HepG2 (cell line): ENCODE data around the gene MRPL9. TPM values are rescaled to one million over a fixed set of nuclear protein-coding genes. Genes with fewer than 3 reads are reported as not detected.

Source experiments
- ATAC-seq: fragments of 200-7000 bp; cut with Tn5 transposase; 3 replicates; pipeline ENCODE4 v1.9.1; 2020; ENCODE audit warnings: mild to moderate bottlenecking, moderate library complexity
- BruUV-seq: library from RNA; stranded (reverse); fragments of 400-500 nt; replicated peaks from 2 replicates; lab custom pipeline; 2021; lab: Mats Ljungman, UMichigan
- CTCF ChIA-PET: fragments of 300-600 bp; formaldehyde crosslinking; extraction: SDS; loops from one replicate; lab custom pipeline; 2021; ENCODE audit warnings: low total read pairs, inconsistent platforms, low intra/inter-chr PET ratio; lab: Yijun Ruan, JAX
- POLR2A ChIA-PET: fragments of 350-600 bp; sonication (Branson Sonifier 250); formaldehyde crosslinking; loops from one replicate; lab custom pipeline; 2020; ENCODE audit warnings: antibody characterized with exemption, inconsistent platforms; lab: Yijun Ruan, JAX
- DNase-seq: peaks from one replicate; pipeline ENCODE4 v3.0.0-alpha.2; 2015; ENCODE audit warnings: low spot score
- FAIRE-seq: peaks from 3 replicates; lab custom pipeline; 2011; peaks lifted over from hg19 to GRCh38; lab: Jason Lieb, UNC
- H2AFZ ChIP-seq: one replicate; pipeline ENCODE4 v1.6.1; 2011; ENCODE audit warnings: low read length, inconsistent platforms
- H3K27ac ChIP-seq: fragments of 300-600 bp; 3 replicates; pipeline ENCODE4 v1.8.0; 2011; ENCODE audit warnings: mixed run types, mild to moderate bottlenecking, mixed read lengths, low read length, inconsistent platforms; ENCODE audit not compliant: insufficient read depth; ENCODE audit errors: extremely low read length
- H3K27me3 ChIP-seq, 2 experiments: fragments of 200-600 bp in 1 of 2; 2 replicates in 1 of 2; 3 replicates in 1 of 2; pipeline versions ENCODE4 v1.6.0 to v1.8.0; 2011; ENCODE audit warnings: low read length in 2 of 2, mild to moderate bottlenecking in 2 of 2, moderate library complexity in 2 of 2, inconsistent platforms in 1 of 2; ENCODE audit not compliant: insufficient read depth in 2 of 2, control insufficient read depth in 1 of 2
- H3K36me3 ChIP-seq, 2 experiments: fragments of 200-600 bp in 1 of 2; replicated peaks in 1 of 2; 2 replicates in 1 of 2; 3 replicates in 1 of 2; pipeline versions ENCODE4 v1.5.1 to v1.8.0; 2011; ENCODE audit warnings: low read length in 2 of 2, inconsistent platforms in 1 of 2; ENCODE audit not compliant: insufficient read depth in 2 of 2, control insufficient read depth in 1 of 2
- H3K4me1 ChIP-seq: 2 replicates; pipeline ENCODE4 v1.5.1; 2012; ENCODE audit warnings: low read length, inconsistent platforms; ENCODE audit not compliant: insufficient read depth
- H3K4me2 ChIP-seq: 2 replicates; pipeline ENCODE4 v1.6.0; 2011; ENCODE audit warnings: low read depth, low read length, inconsistent platforms
- H3K4me3 ChIP-seq, 3 experiments: fragments of 200-600 bp in 1 of 3; sonication (generic), shearing (Covaris generic) in 1 of 3; replicated peaks in 1 of 3; 2 replicates each; pipeline ENCODE4 v1.5.1; 2011 to 2016; ENCODE audit warnings: low read length in 3 of 3, inconsistent platforms in 2 of 3, low read depth in 2 of 3, mild to moderate bottlenecking in 2 of 3, control low read depth in 1 of 3, mixed read lengths in 1 of 3; ENCODE audit not compliant: insufficient read depth in 1 of 3
- H3K79me2 ChIP-seq: one replicate; pipeline ENCODE4 v1.6.1; 2011; ENCODE audit warnings: low read length, inconsistent platforms; ENCODE audit not compliant: insufficient read depth
- H3K9ac ChIP-seq: 2 replicates; pipeline ENCODE4 v1.6.0; 2011; ENCODE audit warnings: mild to moderate bottlenecking, low read depth, low read length, inconsistent platforms; ENCODE audit not compliant: insufficient read depth
- H3K9me3 ChIP-seq: 2 replicates; pipeline ENCODE4 v1.5.1; 2012; ENCODE audit warnings: mild to moderate bottlenecking, low read length
- H4K20me1 ChIP-seq: 2 replicates; pipeline ENCODE4 v1.6.0; 2011; ENCODE audit warnings: inconsistent platforms, mild to moderate bottlenecking, low read length, moderate library complexity; ENCODE audit not compliant: insufficient read depth
- NBN ChIP-seq: fragments of 450-650 bp; conservative IDR thresholded peaks from 2 replicates; pipeline ENCODE4 v1.6.1; 2017
- NRL ChIP-seq: sonication (generic); formaldehyde crosslinking; IDR thresholded peaks from 2 replicates; pipeline ENCODE4 v1.5.0; 2020; ENCODE audit warnings: missing genetic modification reagents, mild to moderate bottlenecking, moderate library complexity, borderline replicate concordance
- POLR2G ChIP-seq: fragments of 200-400 bp; formaldehyde crosslinking; IDR thresholded peaks from 2 replicates; pipeline ENCODE4 v1.6.1; 2018; ENCODE audit warnings: mild to moderate bottlenecking, low read depth, low read length, moderate library complexity
- SNAPC2 ChIP-seq: sonication (generic); formaldehyde crosslinking; IDR thresholded peaks from 2 replicates; pipeline ENCODE4 v1.8.1; 2022; ENCODE audit warnings: mild to moderate bottlenecking, missing genetic modification reagents
- SOX6 ChIP-seq, 2 experiments: fragments of 450-650 bp in 1 of 2; sonication (generic) in 1 of 2; formaldehyde crosslinking in 1 of 2; IDR thresholded peaks; 2 replicates each; pipeline versions ENCODE4 v1.4.0 to v1.6.1; 2017 to 2020; ENCODE audit warnings: antibody characterized with exemption in 1 of 2, mild to moderate bottlenecking in 1 of 2, missing genetic modification reagents in 1 of 2
- TCF7L2 ChIP-seq: IDR thresholded peaks from 2 replicates; pipeline ENCODE4 v1.6.1; 2011; ENCODE audit warnings: mild to moderate bottlenecking, low read depth, low read length, moderate library complexity
- ZEB1 ChIP-seq: IDR thresholded peaks from 2 replicates; pipeline ENCODE4 v1.6.1; 2012; ENCODE audit warnings: mild to moderate bottlenecking, low read depth, inconsistent platforms; ENCODE audit not compliant: insufficient replicate concordance
- ZFY ChIP-seq: sonication (generic); formaldehyde crosslinking; IDR thresholded peaks from 2 replicates; pipeline ENCODE4 v1.4.0; 2020; ENCODE audit warnings: missing genetic modification reagents
- ZMAT3 ChIP-seq: sonication (generic); formaldehyde crosslinking; conservative IDR thresholded peaks from 2 replicates; pipeline ENCODE4 v1.7.0; 2021; ENCODE audit warnings: missing genetic modification reagents
- ZNF274 ChIP-seq: sonication (generic); formaldehyde crosslinking; IDR thresholded peaks from 2 replicates; pipeline ENCODE4 v1.5.1; 2020; ENCODE audit warnings: mild to moderate bottlenecking, missing genetic modification reagents
- WGBS: methylation state at CpG from one replicate; pipeline ENCODE4 v1.1.6; 2017; ENCODE audit warnings: low lambda C conversion rate; 5-methylcytosine and 5-hydroxymethylcytosine counted together
- in situ Hi-C: cut with HindIII; loops from 2 replicates; pipeline ENCODE4 v1.10.0; 2017; ENCODE audit warnings: low pct_unique_long_range_greater_than_20kb; ENCODE audit not compliant: extremely low pct_ligation_motif_present
- intact Hi-C: fragments of 100-400 bp; cut with micrococcal nuclease; formaldehyde crosslinking; loops from one replicate; pipeline ENCODE4 v1.10.0; 2022; ENCODE audit not compliant: unreplicated experiment
- polyA plus RNA-seq, 8 experiments: library from polyadenylated mRNA; depleted of rRNA in 3 of 8; stranded (reverse) in 7 of 8; unstranded in 1 of 8; fragments of >200 nt; fragmentation: Illumina TruSeq in 4 of 8; extraction: Trizol in 4 of 8; gene quantifications; 2 replicates each; pipeline versions ENCODE4 v1.2.1 to v1.2.3, GENCODE V29; 2011 to 2016; ENCODE audit warnings: low read depth in 4 of 8, missing spikeins in 1 of 8, mixed read lengths in 1 of 8; ENCODE audit not compliant: insufficient read depth in 1 of 8
- total RNA-seq, 5 experiments: library from RNA; depleted of rRNA; stranded (reverse); fragments of >200 nt; fragmentation: Illumina TruSeq; extraction: Trizol; gene quantifications; 2 replicates each; pipeline ENCODE4 v1.2.3, GENCODE V29; 2016; ENCODE audit warnings: low read depth in 1 of 5
- TF ChIP-seq, protein P1 (sequence below): fragments of 450-650 bp; IDR thresholded peaks from 2 replicates; pipeline ENCODE4 v1.6.1; 2017; ENCODE audit warnings: mild to moderate bottlenecking
- TF ChIP-seq, protein P2 (sequence below): sonication (generic); formaldehyde crosslinking; IDR thresholded peaks from 2 replicates; pipeline ENCODE4 v1.5.0; 2020; ENCODE audit warnings: mild to moderate bottlenecking, missing genetic modification reagents
- TF ChIP-seq, protein P3 (sequence below): sonication (generic); formaldehyde crosslinking; IDR thresholded peaks from 2 replicates; pipeline ENCODE4 v1.4.0; 2020; ENCODE audit warnings: missing genetic modification reagents, borderline replicate concordance
- TF ChIP-seq, protein P4 (sequence below), 2 experiments: IDR thresholded peaks; 2 replicates each; pipeline ENCODE4 v1.6.1; 2011 to 2012; ENCODE audit warnings: low read length in 2 of 2, borderline replicate concordance in 1 of 2, low read depth in 1 of 2, mild to moderate bottlenecking in 1 of 2, moderate library complexity in 1 of 2

MRPL9 gene
- total and polyA plus RNA-seq, 2 of the 13 experiments (the other 11 are each of a cell fraction or from before 2014, with no cell fraction given) = 72.1 to 107 TPM

DNA sequence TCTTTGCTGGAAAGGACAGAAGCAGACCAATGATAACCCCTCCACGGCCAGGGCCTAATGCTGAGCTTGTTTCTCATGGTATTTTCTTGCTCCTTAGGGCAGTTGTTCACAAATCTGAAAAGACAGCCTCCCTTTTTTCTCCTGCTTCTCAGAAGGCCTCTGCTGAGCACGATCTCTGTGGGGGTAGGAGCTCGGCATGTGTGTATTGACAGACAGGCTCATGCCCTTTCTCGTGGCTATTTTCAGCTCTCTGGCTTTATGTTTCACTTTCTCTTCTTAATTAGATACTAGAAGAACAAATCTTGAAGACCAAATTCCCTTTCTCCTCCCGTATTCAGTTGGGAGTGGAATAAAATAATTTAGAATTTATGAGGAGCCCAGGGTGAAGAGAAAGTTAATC, 42.7 kb downstream of the MRPL9 start (continued):
- TF ChIP-seq SNAPC2 (CRISPR knock-in tag) = no peak
- no peak for TF ChIP-seq TCF7L2
- no peak for TF ChIP-seq ZNF274
- TF ChIP-seq SOX6 (IDR thresholded peaks at IDR 0.05) = no peak
- no peak for TF ChIP-seq SOX6 (CRISPR knock-in tag; IDR thresholded peaks at IDR 0.05)
- no peak for TF ChIP-seq ZMAT3 (CRISPR knock-in tag)
- no peak for TF ChIP-seq NRL (CRISPR knock-in tag)

DNA sequence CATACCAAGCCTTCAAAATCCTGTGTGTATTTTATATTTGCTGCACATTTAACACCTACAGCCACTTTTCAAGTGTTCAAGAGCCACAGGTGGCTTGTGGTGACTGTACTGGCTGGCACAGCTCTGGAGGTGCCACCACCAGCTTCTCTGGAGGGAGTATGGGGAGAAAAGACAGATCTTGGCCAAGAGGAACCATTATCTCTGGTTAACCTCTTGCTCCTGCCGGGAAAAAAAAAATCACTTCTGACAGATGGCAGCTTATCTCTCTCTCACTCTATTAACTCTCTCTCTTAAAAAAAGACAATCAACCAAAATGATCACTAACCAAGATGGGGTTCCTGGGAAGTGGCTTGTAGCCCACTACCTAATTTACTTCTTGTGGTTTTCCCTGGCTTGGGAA, 43.2 kb downstream of the MRPL9 start:
- DNase-seq (no peak), ATAC-seq (no peak), FAIRE-seq (no peak)
- Histone ChIP-seq H3K4me2 (peak overlapping the region; percentile 90), H3K27me3 (peaks cover 3 to 41% of the 10 kb centered on the region in 2 experiments), H3K79me2 (no peaks in the 10 kb centered on the region), H3K36me3 (no peaks in the 10 kb centered on the region), H3K4me3 (peak overlapping the region in 2 of 3 experiments; percentile 35 to 55; a peak in 3 of 6 replicates), H4K20me1 (no peaks in the 10 kb centered on the region), H3K27ac (no peak overlapping the region), H2AFZ (no peak overlapping the region), H3K9me3 (no peaks in the 10 kb centered on the region), H3K4me1 (peaks cover 55% of the 10 kb centered on the region), H3K9ac (no peak overlapping the region; the same call in 1 of the 2 replicates)
- BruUV-seq = no TSS peak
- intact Hi-C loops = no loop called here
- WGBS = 0% methylated on average over 1 of the region's 1 CpG
- CTCF ChIA-PET = no interaction called here
- POLR2A ChIA-PET = no interaction called here
- in situ Hi-C loops = no loop called here
- TF ChIP-seq, protein P1, sequence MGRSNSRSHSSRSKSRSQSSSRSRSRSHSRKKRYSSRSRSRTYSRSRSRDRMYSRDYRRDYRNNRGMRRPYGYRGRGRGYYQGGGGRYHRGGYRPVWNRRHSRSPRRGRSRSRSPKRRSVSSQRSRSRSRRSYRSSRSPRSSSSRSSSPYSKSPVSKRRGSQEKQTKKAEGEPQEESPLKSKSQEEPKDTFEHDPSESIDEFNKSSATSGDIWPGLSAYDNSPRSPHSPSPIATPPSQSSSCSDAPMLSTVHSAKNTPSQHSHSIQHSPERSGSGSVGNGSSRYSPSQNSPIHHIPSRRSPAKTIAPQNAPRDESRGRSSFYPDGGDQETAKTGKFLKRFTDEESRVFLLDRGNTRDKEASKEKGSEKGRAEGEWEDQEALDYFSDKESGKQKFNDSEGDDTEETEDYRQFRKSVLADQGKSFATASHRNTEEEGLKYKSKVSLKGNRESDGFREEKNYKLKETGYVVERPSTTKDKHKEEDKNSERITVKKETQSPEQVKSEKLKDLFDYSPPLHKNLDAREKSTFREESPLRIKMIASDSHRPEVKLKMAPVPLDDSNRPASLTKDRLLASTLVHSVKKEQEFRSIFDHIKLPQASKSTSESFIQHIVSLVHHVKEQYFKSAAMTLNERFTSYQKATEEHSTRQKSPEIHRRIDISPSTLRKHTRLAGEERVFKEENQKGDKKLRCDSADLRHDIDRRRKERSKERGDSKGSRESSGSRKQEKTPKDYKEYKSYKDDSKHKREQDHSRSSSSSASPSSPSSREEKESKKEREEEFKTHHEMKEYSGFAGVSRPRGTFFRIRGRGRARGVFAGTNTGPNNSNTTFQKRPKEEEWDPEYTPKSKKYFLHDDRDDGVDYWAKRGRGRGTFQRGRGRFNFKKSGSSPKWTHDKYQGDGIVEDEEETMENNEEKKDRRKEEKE = no peak
- TF ChIP-seq NBN = no peak
- TF ChIP-seq, protein P2, sequence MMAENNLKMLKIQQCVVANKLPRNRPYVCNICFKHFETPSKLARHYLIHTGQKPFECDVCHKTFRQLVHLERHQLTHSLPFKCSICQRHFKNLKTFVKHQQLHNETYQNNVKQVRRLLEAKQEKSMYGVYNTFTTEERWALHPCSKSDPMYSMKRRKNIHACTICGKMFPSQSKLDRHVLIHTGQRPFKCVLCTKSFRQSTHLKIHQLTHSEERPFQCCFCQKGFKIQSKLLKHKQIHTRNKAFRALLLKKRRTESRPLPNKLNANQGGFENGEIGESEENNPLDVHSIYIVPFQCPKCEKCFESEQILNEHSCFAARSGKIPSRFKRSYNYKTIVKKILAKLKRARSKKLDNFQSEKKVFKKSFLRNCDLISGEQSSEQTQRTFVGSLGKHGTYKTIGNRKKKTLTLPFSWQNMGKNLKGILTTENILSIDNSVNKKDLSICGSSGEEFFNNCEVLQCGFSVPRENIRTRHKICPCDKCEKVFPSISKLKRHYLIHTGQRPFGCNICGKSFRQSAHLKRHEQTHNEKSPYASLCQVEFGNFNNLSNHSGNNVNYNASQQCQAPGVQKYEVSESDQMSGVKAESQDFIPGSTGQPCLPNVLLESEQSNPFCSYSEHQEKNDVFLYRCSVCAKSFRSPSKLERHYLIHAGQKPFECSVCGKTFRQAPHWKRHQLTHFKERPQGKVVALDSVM = no peak
- no peak for TF ChIP-seq ZFY
- no peak for TF ChIP-seq POLR2G
- TF ChIP-seq, protein P3, sequence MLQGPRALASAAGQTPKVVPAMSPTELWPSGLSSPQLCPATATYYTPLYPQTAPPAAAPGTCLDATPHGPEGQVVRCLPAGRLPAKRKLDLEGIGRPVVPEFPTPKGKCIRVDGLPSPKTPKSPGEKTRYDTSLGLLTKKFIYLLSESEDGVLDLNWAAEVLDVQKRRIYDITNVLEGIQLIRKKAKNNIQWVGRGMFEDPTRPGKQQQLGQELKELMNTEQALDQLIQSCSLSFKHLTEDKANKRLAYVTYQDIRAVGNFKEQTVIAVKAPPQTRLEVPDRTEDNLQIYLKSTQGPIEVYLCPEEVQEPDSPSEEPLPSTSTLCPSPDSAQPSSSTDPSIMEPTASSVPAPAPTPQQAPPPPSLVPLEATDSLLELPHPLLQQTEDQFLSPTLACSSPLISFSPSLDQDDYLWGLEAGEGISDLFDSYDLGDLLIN (CRISPR knock-in tag) = no peak
- TF ChIP-seq, protein P4, sequence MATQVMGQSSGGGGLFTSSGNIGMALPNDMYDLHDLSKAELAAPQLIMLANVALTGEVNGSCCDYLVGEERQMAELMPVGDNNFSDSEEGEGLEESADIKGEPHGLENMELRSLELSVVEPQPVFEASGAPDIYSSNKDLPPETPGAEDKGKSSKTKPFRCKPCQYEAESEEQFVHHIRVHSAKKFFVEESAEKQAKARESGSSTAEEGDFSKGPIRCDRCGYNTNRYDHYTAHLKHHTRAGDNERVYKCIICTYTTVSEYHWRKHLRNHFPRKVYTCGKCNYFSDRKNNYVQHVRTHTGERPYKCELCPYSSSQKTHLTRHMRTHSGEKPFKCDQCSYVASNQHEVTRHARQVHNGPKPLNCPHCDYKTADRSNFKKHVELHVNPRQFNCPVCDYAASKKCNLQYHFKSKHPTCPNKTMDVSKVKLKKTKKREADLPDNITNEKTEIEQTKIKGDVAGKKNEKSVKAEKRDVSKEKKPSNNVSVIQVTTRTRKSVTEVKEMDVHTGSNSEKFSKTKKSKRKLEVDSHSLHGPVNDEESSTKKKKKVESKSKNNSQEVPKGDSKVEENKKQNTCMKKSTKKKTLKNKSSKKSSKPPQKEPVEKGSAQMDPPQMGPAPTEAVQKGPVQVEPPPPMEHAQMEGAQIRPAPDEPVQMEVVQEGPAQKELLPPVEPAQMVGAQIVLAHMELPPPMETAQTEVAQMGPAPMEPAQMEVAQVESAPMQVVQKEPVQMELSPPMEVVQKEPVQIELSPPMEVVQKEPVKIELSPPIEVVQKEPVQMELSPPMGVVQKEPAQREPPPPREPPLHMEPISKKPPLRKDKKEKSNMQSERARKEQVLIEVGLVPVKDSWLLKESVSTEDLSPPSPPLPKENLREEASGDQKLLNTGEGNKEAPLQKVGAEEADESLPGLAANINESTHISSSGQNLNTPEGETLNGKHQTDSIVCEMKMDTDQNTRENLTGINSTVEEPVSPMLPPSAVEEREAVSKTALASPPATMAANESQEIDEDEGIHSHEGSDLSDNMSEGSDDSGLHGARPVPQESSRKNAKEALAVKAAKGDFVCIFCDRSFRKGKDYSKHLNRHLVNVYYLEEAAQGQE (IDR thresholded peaks at IDR 0.05; ENCODE audit: borderline replicate concordance in 1 of 2, low read depth in 1 of 2, low read length in 2 of 2) = no peak
- TF ChIP-seq ZEB1 = no peak
